Measurements from ENCODE around the gene TNS1. TPM values are rescaled to one million over a fixed set of nuclear protein-coding genes. Genes with fewer than 3 reads are reported as not detected.

The TNS1 gene
- total and polyA plus RNA-seq, 2 donors (not counting 1 experiment from before 2014, with no cell fraction given) = 0.10 to 0.86 TPM

DNA sequence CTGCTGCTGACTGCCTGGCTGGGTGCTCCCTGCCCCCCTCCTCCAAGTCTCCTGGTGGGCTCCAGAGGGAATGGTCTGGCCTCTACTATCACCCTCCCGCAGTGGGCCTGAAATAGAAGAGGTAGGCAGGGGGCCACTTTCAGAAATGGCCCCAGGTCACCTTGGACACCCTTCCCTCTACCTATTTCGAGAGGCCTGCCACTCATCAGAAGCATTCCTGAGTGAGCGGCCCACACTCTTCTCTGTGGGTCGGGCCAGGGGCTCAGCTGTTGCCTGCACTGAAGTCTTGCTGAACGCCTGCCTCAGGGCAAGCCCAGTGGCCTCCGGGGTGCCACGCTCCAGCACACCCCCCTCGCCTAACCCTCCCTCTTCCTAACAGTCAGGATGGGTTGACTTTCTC is 124.9 kb downstream of the TNS1 start:
- no peaks in the 10 kb centered on the region for H3K9me3 ChIP-seq (ENCODE audit: control extremely low read depth in 1 of 3, control insufficient read depth in 2 of 3, insufficient read depth in 1 of 3, low read length in 2 of 3)
- no peak overlapping the region for H2AFZ ChIP-seq (ENCODE audit: insufficient read depth, low read depth, low read length, poor library complexity, severe bottlenecking)
- no peak overlapping the region for H3K4me3 ChIP-seq (ENCODE audit: control extremely low read depth in 1 of 5, extremely low read depth in 1 of 5, insufficient read depth in 1 of 5, low read depth in 2 of 5, low read length in 4 of 5)
- no peaks in the 10 kb centered on the region for H3K79me2 ChIP-seq (ENCODE audit: control insufficient read depth, insufficient read depth, low read length)
- Mint-ChIP-seq H3K4me3 (no peak overlapping the region), H3K27me3 (peaks cover 4% of the 10 kb centered on the region), H3K27ac (no peak overlapping the region), H3K9me3 (ENCODE audit: insufficient read depth) (no peaks in the 10 kb centered on the region), H3K4me1 (peaks cover 3% of the 10 kb centered on the region)
- ATAC-seq (ENCODE audit: low read depth) (no peak), DNase-seq (no peak)
- TF ChIP-seq CTCF (IDR thresholded peaks at IDR 0.05) (no peak), EZH2 (IDR thresholded peaks at IDR 0.05; ENCODE audit: borderline replicate concordance, insufficient read depth, low read depth, low read length, poor library complexity, severe bottlenecking) (no peak)
- intact Hi-C loops (cut with micrococcal nuclease) = no loop called here
- H3K4me1 ChIP-seq (ENCODE audit: control insufficient read depth in 2 of 2, insufficient read depth in 2 of 2, low read length in 2 of 2) = no peaks in the 10 kb centered on the region
- H3K27ac ChIP-seq (ENCODE audit: low read length in 2 of 2) = no peak overlapping the region
- no peaks in the 10 kb centered on the region for H4K20me1 ChIP-seq (ENCODE audit: control insufficient read depth, insufficient read depth, low read length, poor library complexity, severe bottlenecking)
- POLR2A ChIA-PET = no interaction called here
- CTCF ChIA-PET = no interaction called here
- peaks cover 0 to 2% (median 0%) of the 10 kb centered on the region in 4 experiments for H3K27me3 ChIP-seq (replicated peaks in 1 of 4; ENCODE audit: control extremely low read depth in 1 of 4, control insufficient read depth in 3 of 4, insufficient read depth in 4 of 4, low read length in 3 of 4)
- H3K4me2 ChIP-seq (replicated peaks; ENCODE audit: low read depth, low read length, poor library complexity, severe bottlenecking) = no peak overlapping the region
- H3K36me3 ChIP-seq (replicated peaks in 1 of 2; ENCODE audit: control extremely low read depth in 1 of 2, control insufficient read depth in 1 of 2, extremely low read depth in 1 of 2, insufficient read depth in 2 of 2, low read length in 1 of 2) = no peaks in the 10 kb centered on the region
- 95% methylated on average over 4 of the region's 8 CpGs for WGBS (ENCODE audit: insufficient coverage)
- no peak overlapping the region for H3K9ac ChIP-seq (ENCODE audit: low read length)

DNA sequence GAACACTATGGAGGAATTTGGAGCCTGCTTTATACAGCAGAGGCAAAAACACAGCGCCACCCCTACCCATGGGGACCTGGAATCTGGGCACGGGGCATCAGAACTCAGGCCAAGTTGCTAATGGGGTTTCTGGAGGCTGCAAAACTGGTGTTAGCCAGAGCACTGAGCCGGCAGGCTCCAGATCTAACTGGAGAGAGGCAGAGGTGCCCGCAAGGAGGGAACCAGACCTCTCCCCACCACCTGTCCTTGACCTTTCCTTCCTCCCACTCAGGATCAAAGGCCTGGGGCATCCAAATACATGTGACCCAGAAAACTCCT is 126.6 kb downstream of the TNS1 start:
- Histone ChIP-seq H3K4me1 (ENCODE audit: control insufficient read depth in 2 of 2, insufficient read depth in 2 of 2, low read length in 2 of 2) (no peaks in the 10 kb centered on the region), H4K20me1 (ENCODE audit: control insufficient read depth, insufficient read depth, low read length, poor library complexity, severe bottlenecking) (no peaks in the 10 kb centered on the region), H3K9me3 (ENCODE audit: control extremely low read depth in 1 of 3, control insufficient read depth in 2 of 3, insufficient read depth in 1 of 3, low read length in 2 of 3) (no peaks in the 10 kb centered on the region), H2AFZ (ENCODE audit: insufficient read depth, low read depth, low read length, poor library complexity, severe bottlenecking) (no peak overlapping the region), H3K4me2 (replicated peaks; ENCODE audit: low read depth, low read length, poor library complexity, severe bottlenecking) (no peak overlapping the region), H3K79me2 (ENCODE audit: control insufficient read depth, insufficient read depth, low read length) (no peaks in the 10 kb centered on the region), H3K36me3 (replicated peaks in 1 of 2; ENCODE audit: control extremely low read depth in 1 of 2, control insufficient read depth in 1 of 2, extremely low read depth in 1 of 2, insufficient read depth in 2 of 2, low read length in 1 of 2) (no peaks in the 10 kb centered on the region), H3K27ac (ENCODE audit: low read length in 2 of 2) (no peak overlapping the region), H3K9ac (ENCODE audit: low read length) (no peak overlapping the region), H3K4me3 (ENCODE audit: control extremely low read depth in 1 of 5, extremely low read depth in 1 of 5, insufficient read depth in 1 of 5, low read depth in 2 of 5, low read length in 4 of 5) (no peak overlapping the region), H3K27me3 (replicated peaks in 1 of 4; ENCODE audit: control extremely low read depth in 1 of 4, control insufficient read depth in 3 of 4, insufficient read depth in 4 of 4, low read length in 3 of 4) (peaks cover 0 to 2% (median 0%) of the 10 kb centered on the region in 4 experiments)
- no peak for ATAC-seq (ENCODE audit: low read depth)
- H3K27ac Mint-ChIP-seq = peak overlapping the region; percentile 37
- TF ChIP-seq CTCF (IDR thresholded peaks at IDR 0.05) = no peak
- TF ChIP-seq EZH2 (IDR thresholded peaks at IDR 0.05; ENCODE audit: borderline replicate concordance, insufficient read depth, low read depth, low read length, poor library complexity, severe bottlenecking) = no peak
- ChIA-PET CTCF (interaction anchor here (1.4 kb wide), 1 partner anchor 10 kb away, joined by 4 read pairs; no protein-coding TSS in a partner anchor), POLR2A (no interaction called here)
- H3K27me3 Mint-ChIP-seq = peaks cover 4% of the 10 kb centered on the region
- no peak overlapping the region for H3K4me3 Mint-ChIP-seq
- no peak for DNase-seq
- intact Hi-C loops (cut with micrococcal nuclease) = no loop called here
- peaks cover 3% of the 10 kb centered on the region for H3K4me1 Mint-ChIP-seq
- no peaks in the 10 kb centered on the region for H3K9me3 Mint-ChIP-seq (ENCODE audit: insufficient read depth)
- 100% methylated on average over 4 of the region's 4 CpGs for WGBS (ENCODE audit: insufficient coverage)

All from B cell (primary cell).